Left cardiac atrium (tissue), 4 donors: Measurements from ENCODE around the gene SEC61A2. TPM values are rescaled to one million over a fixed set of nuclear protein-coding genes. Genes with fewer than 3 reads are reported as not detected.
"Not testable (repeated sequence)": the region's sequence is repeated elsewhere in the genome, so short reads cannot be mapped to it uniquely, and the experiment has no call there.

Source experiments
- ATAC-seq, 2 donors: fragments of 200-7000 bp; cut with Tn5 transposase; one replicate each; pipeline ENCODE4 v1.9.1; 2020; ENCODE audit warnings: mild to moderate bottlenecking in 2 of 2, moderate library complexity in 2 of 2
- DNase-seq: peaks from one replicate; pipeline ENCODE4 v3.0.0-alpha.2; 2020
- intact Hi-C, 2 donors: fragments of 100-400 bp; cut with DNase I; formaldehyde crosslinking; loops; one replicate each; pipeline versions ENCODE4 v1.14.1 to v1.15.1; 2022 to 2023
- total RNA-seq, 2 donors: library from RNA; stranded (reverse); fragmentation: NEBNext Ultra II Directional; extraction: Animal tissue kit (Norgen Biotek cat#: 25700); gene quantifications; one replicate each; pipeline ENCODE4 v1.2.1, GENCODE V29; 2021
- donor health status: DM: no; HTN: yes; CAD: no.
- donor health status: DM: no; HTN: yes; CAD: no; lungs with severe emphysema.
- donor health status: DM: yes; HTN: yes; CAD: no.
- donor health status: Dilated cardiomyopathy.

The SEC61A2 gene
- total RNA-seq, 2 donors from 2014 or later: 11.4 to 13.8 TPM

- intact Hi-C loops: no loop called here
- ATAC-seq: no peak
- DNase-seq: no peak
Measured at GRCh38 chr10:12156367-12157123, 27.1 kb downstream of the SEC61A2 start.

DNA sequence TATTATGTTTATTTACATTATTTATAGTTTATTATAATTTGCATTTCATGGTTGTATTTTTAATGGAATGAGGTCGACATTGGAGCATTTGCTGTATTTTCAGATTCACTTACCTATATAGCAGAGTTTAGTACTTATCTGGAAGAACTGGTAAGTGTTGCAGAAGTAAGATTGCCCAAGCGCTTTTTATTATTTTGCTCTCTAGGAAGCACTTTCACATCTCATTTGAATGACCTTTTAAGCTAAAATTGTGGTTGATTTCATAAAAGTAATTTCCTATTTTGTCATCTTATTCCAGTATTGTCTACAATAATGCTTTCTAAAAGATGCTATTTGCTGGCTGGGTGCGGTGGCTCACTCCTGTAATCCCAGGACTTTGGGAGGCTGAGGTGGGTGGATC, 28.6 kb downstream of the SEC61A2 start:
- intact Hi-C loops: no loop called here
- no peak for ATAC-seq
- DNase-seq: no peak

DNA sequence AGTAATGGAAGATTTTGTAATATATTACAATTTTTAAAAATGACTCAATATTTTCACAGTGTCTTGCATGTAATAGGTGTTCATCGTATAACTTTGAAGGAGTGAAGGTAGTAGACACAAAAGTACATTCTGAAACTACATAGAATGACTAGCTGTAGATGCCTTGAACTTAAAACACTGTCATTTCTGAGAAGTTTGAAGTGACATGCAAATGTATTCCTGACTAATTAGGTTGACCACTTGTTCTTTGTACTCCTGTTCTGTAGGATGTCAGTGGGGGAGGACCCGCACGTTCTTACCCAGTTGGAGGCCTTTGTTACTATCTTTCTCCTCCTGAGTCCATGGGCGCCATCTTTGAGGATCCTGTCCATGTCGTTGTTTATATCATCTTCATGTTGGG, 31.2 kb downstream of the SEC61A2 start:
- ATAC-seq (no peak), DNase-seq (no peak)
- intact Hi-C loops: no loop called here

DNA sequence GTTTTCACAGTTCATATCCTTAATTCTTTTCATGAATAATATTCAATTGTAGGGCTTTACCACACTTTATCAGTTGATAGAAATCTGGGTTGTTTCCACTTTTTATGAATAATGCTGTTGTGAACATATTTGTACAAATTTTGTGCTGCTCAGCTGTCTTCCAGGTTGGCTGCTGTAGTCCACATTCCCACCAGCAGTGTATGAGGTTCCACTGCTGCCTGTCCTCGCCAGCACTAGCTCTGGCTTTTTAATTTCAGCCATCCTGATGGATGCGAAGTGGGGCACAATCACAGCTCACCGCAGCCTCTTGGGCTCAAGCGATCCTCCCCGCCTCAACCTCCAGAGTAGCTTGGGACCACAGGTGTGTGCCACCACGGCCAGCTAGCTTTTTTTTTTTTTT, 33.5 kb downstream of the SEC61A2 start:
- intact Hi-C loops: no loop called here
- DNase-seq: no peak

DNA sequence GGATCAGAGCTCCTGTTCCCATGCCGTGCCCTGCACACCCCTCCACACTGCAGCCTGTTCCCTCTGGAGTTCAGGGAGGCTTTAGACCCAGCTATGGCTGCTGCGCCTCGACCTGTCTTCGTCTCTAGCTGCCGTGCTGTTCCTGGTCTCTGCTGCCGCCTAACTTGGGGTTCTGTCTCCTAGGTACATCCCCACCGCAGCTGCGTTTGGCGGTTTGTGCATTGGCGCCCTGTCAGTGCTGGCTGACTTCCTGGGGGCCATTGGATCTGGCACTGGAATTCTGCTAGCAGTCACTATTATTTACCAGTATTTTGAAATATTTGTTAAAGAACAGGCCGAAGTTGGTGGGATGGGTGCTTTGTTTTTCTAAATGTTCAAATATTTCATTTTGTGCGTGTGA, 34.6 kb downstream of the SEC61A2 start:
- no peak for DNase-seq
- ATAC-seq: no peak
- intact Hi-C loops: no loop called here

More for the DNA sequence above, 33.5 kb downstream of the SEC61A2 start:
- ATAC-seq: no peak

DNA sequence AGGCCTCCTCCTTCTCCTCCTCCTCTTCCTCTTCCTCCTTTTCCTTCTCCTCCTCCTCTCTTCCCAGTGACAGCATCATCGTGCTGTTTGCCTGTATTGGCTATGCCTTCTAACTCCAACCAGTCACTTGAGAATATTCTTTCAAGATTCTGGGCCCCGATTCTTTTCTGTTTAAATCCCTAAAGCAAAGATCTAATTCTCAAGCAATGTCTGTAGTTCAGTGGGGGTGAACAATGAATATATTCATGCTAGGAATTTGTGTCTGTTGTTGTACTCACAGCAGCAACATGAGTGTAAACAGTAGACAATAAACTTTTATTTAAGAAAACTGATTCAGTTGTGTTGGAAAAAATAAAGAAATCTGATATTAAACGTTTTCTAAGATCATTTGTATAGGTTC, 35.6 kb downstream of the SEC61A2 start:
- DNase-seq: no peak
- intact Hi-C loops: no loop called here
- no peak for ATAC-seq

DNA sequence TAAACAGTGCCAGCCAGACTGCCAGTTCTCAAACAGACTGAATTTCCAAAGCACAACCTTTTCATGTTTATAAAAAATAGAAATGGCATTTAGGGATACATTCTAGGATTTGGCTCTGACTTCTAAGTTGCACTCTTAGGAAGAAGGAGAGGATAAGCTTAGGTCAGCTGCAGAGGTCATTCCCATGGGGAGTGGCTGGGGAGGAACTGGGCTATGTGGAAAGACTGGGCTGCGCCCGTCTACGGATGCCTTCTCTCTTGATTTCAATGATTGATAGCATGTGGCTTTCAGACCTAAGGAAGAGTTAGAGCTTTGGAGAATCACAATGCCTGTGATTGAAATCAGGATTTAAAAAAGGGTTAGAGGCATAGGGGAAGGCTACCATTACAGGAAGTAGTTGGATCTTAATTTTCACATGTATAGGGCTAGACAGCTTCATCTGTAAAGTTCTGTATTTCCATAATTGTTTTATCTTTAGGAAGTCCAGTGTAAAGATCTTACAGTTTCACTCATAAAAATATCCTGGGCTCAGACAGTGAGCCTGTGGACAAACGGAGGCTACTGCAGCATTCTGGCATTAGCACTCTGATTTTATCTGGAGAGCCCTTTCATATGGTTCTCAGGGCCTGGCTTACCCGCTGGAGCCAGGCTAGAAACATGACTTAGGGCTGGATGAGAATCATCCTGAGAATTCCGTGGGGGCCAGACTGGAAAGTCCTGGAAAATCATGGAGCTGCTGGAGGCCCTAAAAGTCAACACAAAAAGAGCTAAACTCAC, 36.7 kb downstream of the SEC61A2 start:
- intact Hi-C loops: no loop called here
- DNase-seq (no peak), ATAC-seq (peak in 1 of 2 donors; percentile 25)

DNA sequence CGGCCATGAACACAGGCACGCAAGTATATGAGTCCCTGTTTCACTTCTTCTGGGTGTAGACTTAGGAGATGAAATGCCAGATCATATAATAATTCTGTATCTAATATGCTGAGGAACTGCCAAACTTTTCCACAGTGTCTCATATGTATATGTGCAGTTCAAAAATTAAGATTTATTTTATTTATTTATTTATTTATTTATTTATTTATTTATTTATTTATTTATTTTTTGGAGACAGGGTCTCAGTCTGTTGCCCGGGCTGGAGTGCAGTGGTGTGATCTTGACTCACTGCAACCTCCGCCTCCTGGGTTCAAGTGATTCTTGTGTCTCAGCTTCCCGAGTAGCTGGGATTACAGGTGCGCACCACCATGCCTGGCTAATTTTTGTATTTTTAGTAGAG, 42.0 kb downstream of the SEC61A2 start:
- not testable (repeated sequence) for DNase-seq, ATAC-seq

DNA sequence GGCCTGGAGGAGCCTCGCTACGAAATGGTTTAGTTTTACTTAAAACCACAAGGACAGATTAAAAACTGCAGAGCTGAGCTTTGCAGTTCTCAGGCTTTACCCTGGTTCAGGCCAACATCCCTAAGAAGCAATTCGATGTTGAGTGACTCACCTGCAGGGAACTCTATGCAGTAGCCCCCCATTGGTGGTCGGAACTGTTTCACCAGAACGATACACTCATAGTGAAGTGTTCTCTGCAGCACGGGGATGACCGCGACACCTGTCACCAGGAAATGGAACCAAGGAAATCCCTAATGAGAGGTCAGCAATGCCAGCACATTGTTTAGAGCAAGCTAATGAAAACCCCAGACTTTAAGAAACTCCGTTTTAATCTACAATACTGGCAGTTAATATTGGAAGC, 48.2 kb downstream of the SEC61A2 start:
- intact Hi-C loops: no loop called here
- no peak for DNase-seq
- no peak for ATAC-seq

More for the DNA sequence above, 42.0 kb downstream of the SEC61A2 start:
- intact Hi-C loops: not testable (repeated sequence)

DNA sequence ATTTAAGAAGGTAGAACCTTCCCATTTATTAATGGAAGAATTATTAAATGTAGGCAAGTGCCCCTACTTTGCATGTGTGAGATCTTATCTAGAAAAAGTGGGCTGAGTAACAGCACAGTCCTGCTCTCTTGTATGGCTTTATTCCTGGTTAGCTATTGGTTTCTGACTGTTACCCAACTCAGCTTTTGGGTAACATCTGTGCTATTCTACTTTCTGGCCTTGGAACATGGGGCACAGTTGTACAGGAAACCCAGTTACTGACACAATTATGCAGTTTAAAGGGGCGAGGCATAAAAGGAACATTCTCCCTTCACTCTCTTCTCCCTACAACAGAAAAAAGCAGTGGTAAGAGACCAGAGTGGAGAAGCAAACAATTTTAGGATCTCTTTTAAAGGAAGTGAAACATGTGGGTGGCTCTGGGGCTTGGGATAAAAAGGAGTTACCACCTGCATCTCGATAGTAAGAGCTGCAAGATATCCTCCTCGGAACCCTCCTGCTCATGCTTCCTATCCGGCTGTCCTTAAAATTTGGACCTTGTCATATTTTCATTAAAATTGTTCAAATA, 50.2 kb downstream of the SEC61A2 start:
- intact Hi-C loops: no loop called here
- DNase-seq: no peak
- ATAC-seq: no peak

DNA sequence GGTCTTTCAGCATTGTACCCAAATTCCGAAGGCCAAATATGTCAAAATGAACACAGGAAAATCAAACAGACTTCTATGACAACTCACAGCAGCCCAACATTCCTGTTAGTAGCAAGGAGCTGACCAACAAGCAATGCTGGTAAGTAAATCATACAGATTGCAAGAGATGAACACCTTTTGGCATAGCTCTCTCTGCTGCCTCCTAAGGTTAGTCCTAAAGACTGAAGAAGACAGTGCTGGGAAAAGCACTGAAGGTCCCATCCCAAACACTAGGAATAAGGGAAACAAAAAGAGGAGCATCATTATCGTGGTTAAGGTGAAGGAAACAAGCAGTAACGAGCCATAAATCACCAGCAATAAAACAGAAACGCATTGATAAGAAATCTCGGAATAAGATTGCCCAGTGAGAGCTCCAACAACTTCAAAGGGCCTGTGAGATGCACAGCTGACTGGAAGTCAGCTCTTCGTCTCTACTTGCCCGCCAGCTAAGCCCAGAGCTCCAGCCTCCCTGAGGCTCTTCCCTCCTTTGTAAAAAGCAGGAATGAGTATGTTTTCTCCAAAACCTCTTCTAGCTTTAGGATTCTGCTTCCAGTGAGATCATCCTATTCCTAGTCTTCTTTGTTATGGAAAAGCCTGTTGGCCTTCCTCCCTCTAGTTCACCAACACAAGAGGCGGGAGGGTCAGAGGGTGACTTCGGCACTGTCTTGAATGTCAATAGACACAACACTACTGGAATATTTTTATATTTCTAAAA, 50.9 kb downstream of the SEC61A2 start:
- ATAC-seq (no peak), DNase-seq (no peak)
- intact Hi-C loops: no loop called here

- ATAC-seq: peak; percentile 60 to 70
- intact Hi-C loops: no loop called here
- no peak for DNase-seq
Measured at GRCh38 chr10:12181065-12181775, 51.7 kb downstream of the SEC61A2 start.

- DNase-seq (no peak), ATAC-seq (no peak)
- intact Hi-C loops: no loop called here
Measured at GRCh38 chr10:12184165-12184564, 54.7 kb downstream of the SEC61A2 start.

DNA sequence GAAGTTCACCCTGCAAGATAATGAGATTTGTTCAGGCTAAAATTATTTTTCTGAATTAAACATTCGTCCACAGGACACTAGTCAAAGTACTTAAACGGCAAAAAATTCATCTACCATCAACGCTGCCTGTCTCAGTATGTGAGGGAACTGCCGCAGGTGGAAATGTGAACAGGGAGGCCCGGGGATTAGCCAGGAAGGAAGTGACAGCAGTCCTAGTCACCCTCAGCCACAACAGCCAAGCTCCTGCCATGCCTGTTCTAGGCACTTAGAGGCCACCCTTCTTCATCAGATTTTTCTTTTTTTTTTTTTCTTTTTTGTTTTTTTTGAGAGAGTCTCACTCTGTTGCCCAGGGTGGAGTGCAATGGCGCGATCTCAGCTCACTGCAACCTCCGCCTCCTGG, 56.8 kb downstream of the SEC61A2 start:
- DNase-seq (no peak), ATAC-seq (no peak)
- intact Hi-C loops: no loop called here

GRCh38 chr10:12187321-12187905, 57.9 kb downstream of the SEC61A2 start:
- ATAC-seq: no peak

DNA sequence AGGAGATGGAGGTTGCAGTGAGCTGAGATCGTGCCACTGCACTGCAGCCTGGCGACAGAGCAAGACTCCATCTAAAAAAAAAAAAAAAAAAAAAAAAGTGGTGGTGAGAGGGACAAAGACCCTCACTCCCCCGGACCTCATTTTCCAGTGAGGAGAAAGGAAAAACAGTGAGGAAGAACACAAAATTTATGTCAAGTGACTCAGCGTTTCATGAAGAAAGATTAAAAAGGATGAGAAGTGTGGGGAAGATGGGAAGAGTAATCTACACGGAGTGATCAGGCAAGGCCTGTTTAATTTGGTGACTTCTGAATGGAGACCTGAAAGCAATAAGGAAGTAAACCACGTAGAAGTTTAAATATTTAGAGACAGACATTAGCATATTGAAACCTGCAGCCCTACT, 59.2 kb downstream of the SEC61A2 start:
- ATAC-seq (no peak), DNase-seq (no peak)
- intact Hi-C loops: no loop called here

More at GRCh38 chr10:12187321-12187905, 57.9 kb downstream of the SEC61A2 start:
- no peak for DNase-seq
- intact Hi-C loops: no loop called here

- DNase-seq: no peak
- intact Hi-C loops: no loop called here
- ATAC-seq: no peak
Measured at GRCh38 chr10:12189426-12189825, 59.9 kb downstream of the SEC61A2 start.

- ATAC-seq (no peak), DNase-seq (no peak)
- intact Hi-C loops: no loop called here
Measured at GRCh38 chr10:12191715-12192114, 62.2 kb downstream of the SEC61A2 start.

DNA sequence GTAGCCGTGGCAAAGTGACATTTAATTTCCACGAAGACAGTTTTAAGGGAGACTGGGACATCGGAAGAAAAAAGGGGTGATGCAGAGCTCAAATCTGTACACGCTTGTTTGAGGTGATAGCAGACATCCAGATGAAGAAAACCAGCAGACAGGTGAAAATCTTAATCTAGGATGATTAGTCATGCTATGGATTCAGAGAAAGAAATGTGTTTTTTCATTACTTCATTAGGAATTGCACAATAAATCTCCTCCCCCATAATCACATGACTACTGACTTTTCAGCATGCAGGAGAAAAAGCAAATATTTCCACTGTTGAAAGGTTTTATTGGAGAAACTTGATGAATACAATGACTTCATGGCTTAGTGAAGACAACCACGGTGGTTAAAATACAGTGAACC, 63.7 kb downstream of the SEC61A2 start:
- no peak for ATAC-seq
- DNase-seq: no peak
- intact Hi-C loops: no loop called here
